Hepatocyte (in vitro differentiated cells): ENCODE data around the gene CHKA. TPM values are rescaled to one million over a fixed set of nuclear protein-coding genes. Genes with fewer than 3 reads are reported as not detected.

Source experiments
- DNase-seq: peaks from one replicate; pipeline ENCODE4 v3.0.0-alpha.2; 2016; ENCODE audit warnings: low spot score
- H2AFZ ChIP-seq: fragments of 200-600 bp; sonication (generic); 2 replicates; pipeline ENCODE4 v1.6.0; 2016; ENCODE audit warnings: antibody characterized with exemption, mild to moderate bottlenecking
- H3K27ac ChIP-seq: fragments of 200-600 bp; sonication (generic); 2 replicates; pipeline ENCODE4 v1.5.1; 2016; ENCODE audit warnings: mild to moderate bottlenecking
- H3K27me3 ChIP-seq: fragments of 200-600 bp; sonication (generic); 2 replicates; pipeline ENCODE4 v1.6.1; 2016
- H3K36me3 ChIP-seq: fragments of 200-600 bp; sonication (generic); replicated peaks from 2 replicates; pipeline ENCODE4 v1.5.1; 2016; ENCODE audit warnings: low read depth; ENCODE audit not compliant: insufficient read depth
- H3K4me1 ChIP-seq: fragments of 200-600 bp; sonication (generic); 2 replicates; pipeline ENCODE4 v1.5.1; 2016; ENCODE audit warnings: mild to moderate bottlenecking, moderate library complexity; ENCODE audit not compliant: insufficient read depth
- H3K4me2 ChIP-seq: fragments of 200-600 bp; sonication (generic); 2 replicates; pipeline ENCODE4 v1.6.0; 2016
- H3K4me3 ChIP-seq: fragments of 200-600 bp; sonication (generic); 2 replicates; pipeline ENCODE4 v1.5.1; 2016; ENCODE audit warnings: mild to moderate bottlenecking
- H3K79me2 ChIP-seq: fragments of 200-600 bp; sonication (generic); 2 replicates; pipeline ENCODE4 v1.6.0; 2017; ENCODE audit warnings: mild to moderate bottlenecking
- H3K9me2 ChIP-seq: fragments of 200-600 bp; sonication (generic); replicated peaks from 2 replicates; pipeline ENCODE4 v1.6.0; 2017; ENCODE audit warnings: mild to moderate bottlenecking; ENCODE audit not compliant: insufficient read depth
- H3K9me3 ChIP-seq: fragments of 200-600 bp; sonication (generic); 2 replicates; pipeline ENCODE4 v1.5.1; 2016; ENCODE audit warnings: low read depth, mild to moderate bottlenecking
- H4K20me1 ChIP-seq: fragments of 200-600 bp; sonication (generic); 2 replicates; pipeline ENCODE4 v1.6.0; 2016; ENCODE audit warnings: mild to moderate bottlenecking; ENCODE audit not compliant: insufficient read depth, poor library complexity, severe bottlenecking
- EZH2 ChIP-seq: fragments of 200-600 bp; sonication (generic); IDR thresholded peaks from 2 replicates; pipeline ENCODE4 v1.6.1; 2016; ENCODE audit warnings: antibody characterized with exemption, mild to moderate bottlenecking, borderline replicate concordance
- EZH2phosphoT487 ChIP-seq: fragments of 200-600 bp; sonication (generic); IDR thresholded peaks from one replicate; pipeline ENCODE4 v1.6.1; 2018; ENCODE audit warnings: antibody characterized with exemption, mild to moderate bottlenecking, low read depth, moderate library complexity; ENCODE audit not compliant: unreplicated experiment, severe bottlenecking
- WGBS: methylation state at CpG from one replicate; pipeline ENCODE4 v1.1.6; 2016; ENCODE audit warnings: low lambda C conversion rate; ENCODE audit errors: missing lambda C conversion rate; 5-methylcytosine and 5-hydroxymethylcytosine counted together
- polyA plus RNA-seq: library from polyadenylated mRNA; unstranded; fragments of >200 nt; fragmentation: Nextera tagmentation; extraction: Ambion mirVana; gene quantifications from 2 replicates; pipeline ENCODE4 v1.2.1, GENCODE V29; 2016
- total RNA-seq: library from RNA; depleted of rRNA; stranded (reverse); fragments of >200 nt; gene quantifications from 2 replicates; pipeline ENCODE4 v1.2.3, GENCODE V29; 2014
- TF ChIP-seq, protein P1 (sequence below): fragments of 200-600 bp; sonication (generic); IDR thresholded peaks from 2 replicates; pipeline ENCODE4 v1.5.1; 2016; ENCODE audit warnings: antibody characterized with exemption, mild to moderate bottlenecking; ENCODE audit not compliant: poor library complexity

CHKA gene
- total and polyA plus RNA-seq, 2 experiments from 2014 or later, result 70.0 to 117 TPM

DNA sequence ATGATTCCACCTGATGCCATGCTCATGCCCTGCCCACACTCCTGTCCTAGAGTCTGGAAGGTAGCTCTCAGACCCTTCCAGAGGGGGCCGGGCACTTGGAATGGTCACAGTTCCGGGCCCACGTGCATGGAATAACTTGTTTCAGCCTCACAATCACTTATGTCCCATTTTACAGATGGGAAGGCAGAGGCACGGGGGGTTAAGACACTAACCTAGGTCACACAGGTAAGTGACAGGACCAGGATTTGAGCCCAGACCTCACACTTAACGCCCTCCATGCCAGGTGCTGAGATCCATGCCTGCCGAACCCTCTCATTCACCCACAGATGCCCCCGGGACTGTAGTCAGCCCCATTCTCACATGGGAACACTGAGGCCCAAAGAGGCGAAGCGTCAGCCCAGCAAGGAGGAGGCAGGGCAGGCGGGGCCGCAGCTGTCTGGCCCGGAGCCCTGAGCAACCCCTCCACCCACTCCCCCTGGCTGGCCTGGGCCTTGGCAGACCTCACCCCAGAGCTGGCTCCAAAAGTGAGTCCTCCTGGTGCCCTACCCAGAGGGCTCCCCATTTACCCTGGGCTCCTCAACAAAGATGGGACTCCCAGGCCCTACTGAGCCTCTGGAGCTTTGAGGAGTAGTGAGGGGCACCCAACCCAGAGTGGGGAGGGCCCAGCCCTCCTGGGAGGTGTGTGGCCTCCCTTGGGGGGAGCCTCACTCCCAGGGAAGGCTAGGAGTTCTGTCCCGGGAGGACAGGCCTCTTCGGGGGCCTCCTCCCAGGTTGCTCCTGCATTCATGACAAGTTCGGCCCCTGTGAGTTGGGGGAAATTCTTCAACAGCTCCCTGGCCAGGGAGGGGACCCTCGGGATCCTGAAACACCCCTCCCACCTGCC is 113.4 kb downstream of the CHKA start:
- Histone ChIP-seq H2AFZ (no peak overlapping the region), H3K79me2 (no peaks in the 10 kb centered on the region), H3K4me1 (peaks cover 26% of the 10 kb centered on the region), H3K4me2 (no peak overlapping the region), H3K27ac (no peak overlapping the region), H3K27me3 (no peaks in the 10 kb centered on the region), H3K9me2 (no peaks in the 10 kb centered on the region), H4K20me1 (no peaks in the 10 kb centered on the region), H3K4me3 (no peak overlapping the region), H3K36me3 (no peaks in the 10 kb centered on the region), H3K9me3 (no peaks in the 10 kb centered on the region)
- no peak for TF ChIP-seq EZH2
- TF ChIP-seq EZH2phosphoT487, result no peak
- TF ChIP-seq, protein P1, sequence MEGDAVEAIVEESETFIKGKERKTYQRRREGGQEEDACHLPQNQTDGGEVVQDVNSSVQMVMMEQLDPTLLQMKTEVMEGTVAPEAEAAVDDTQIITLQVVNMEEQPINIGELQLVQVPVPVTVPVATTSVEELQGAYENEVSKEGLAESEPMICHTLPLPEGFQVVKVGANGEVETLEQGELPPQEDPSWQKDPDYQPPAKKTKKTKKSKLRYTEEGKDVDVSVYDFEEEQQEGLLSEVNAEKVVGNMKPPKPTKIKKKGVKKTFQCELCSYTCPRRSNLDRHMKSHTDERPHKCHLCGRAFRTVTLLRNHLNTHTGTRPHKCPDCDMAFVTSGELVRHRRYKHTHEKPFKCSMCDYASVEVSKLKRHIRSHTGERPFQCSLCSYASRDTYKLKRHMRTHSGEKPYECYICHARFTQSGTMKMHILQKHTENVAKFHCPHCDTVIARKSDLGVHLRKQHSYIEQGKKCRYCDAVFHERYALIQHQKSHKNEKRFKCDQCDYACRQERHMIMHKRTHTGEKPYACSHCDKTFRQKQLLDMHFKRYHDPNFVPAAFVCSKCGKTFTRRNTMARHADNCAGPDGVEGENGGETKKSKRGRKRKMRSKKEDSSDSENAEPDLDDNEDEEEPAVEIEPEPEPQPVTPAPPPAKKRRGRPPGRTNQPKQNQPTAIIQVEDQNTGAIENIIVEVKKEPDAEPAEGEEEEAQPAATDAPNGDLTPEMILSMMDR, result no peak
- WGBS, result 93% methylated on average over 16 of the region's 16 CpGs
- no peak for DNase-seq

DNA sequence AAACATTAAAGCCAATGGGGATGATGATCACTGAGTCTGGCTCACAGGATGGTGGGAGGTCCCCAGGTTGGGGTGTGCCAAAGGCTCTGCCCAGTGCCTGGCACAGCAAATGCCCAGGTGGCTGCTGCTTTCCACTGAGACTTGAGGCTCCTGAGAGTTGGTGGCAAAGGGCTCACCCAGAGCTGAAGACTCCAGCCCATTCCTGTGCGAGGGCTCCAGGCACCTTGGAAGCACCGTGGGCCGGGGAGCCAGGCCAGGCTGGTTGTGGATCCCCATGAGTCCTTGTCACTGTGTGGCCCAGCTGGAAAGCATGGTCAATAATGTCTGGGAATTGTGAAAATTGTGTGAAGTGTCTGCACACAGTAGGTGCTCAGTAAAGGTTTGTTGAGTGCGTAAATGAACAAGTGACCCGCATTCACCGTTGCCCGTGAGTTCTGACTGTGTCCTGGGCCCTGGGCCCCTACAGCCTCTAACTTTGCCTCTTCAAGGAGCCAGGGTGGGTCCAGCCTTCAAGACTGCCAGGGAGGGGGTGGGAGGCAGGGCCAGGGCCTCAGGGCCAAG is 114.5 kb downstream of the CHKA start:
- Histone ChIP-seq H3K9me2 (no peaks in the 10 kb centered on the region), H3K36me3 (no peaks in the 10 kb centered on the region), H3K4me1 (peaks cover 22% of the 10 kb centered on the region), H3K79me2 (no peaks in the 10 kb centered on the region), H3K4me3 (no peak overlapping the region), H4K20me1 (no peaks in the 10 kb centered on the region), H3K27me3 (no peaks in the 10 kb centered on the region), H3K9me3 (no peaks in the 10 kb centered on the region), H3K27ac (no peak overlapping the region), H3K4me2 (no peak overlapping the region), H2AFZ (no peak overlapping the region)
- WGBS, result 99% methylated on average over 7 of the region's 7 CpGs
- TF ChIP-seq EZH2 (no peak), EZH2phosphoT487 (no peak)
- TF ChIP-seq, protein P1, result no peak
- DNase-seq, result no peak

DNA sequence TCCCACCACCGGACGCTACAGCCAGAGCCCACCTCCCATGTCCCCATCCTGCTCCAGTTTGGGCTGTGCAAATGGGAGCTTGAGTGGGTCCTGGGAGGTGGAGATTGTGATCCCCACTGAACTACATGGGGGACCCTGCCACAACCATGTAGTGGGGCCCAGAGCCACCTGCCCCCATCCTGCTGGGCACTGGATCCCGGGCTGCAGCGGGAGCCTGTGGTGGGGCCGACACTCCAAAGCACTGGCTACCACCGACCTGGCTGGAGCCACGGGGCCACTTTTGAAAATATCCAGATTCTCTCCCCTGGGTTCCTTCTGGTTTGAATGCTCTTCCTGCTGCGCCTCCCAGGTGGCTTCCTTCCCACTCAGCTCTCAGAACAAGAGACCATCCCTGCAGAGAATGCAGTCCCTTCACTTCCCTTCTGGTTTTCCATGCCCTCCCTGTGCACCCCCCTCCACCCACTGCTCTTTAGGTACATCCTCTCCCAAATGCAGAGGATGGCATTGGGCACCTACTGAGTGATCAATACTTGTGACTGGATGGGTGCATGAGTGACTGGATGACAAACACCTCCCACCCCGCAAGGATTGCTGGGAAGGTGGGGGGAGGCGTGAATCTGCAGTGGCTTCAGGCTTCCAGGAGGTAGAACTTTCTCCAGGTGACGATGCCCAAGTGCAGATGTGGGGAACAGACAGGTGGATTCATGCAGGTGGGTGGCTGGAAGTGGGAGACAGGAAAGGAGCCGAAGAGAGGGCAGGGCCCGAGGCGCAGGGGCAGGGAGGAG is 116.4 kb downstream of the CHKA start:
- no peak for DNase-seq
- Histone ChIP-seq H3K79me2 (no peaks in the 10 kb centered on the region), H3K27me3 (no peaks in the 10 kb centered on the region), H3K9me3 (no peaks in the 10 kb centered on the region), H3K36me3 (no peaks in the 10 kb centered on the region), H3K4me3 (no peak overlapping the region), H3K4me1 (peaks cover 6% of the 10 kb centered on the region), H4K20me1 (no peaks in the 10 kb centered on the region), H3K27ac (no peak overlapping the region), H3K4me2 (peak overlapping the region; percentile 99), H3K9me2 (no peaks in the 10 kb centered on the region), H2AFZ (no peak overlapping the region)
- TF ChIP-seq EZH2phosphoT487 (no peak), EZH2 (no peak)
- TF ChIP-seq, protein P1, result no peak
- WGBS, result 87% methylated on average over 14 of the region's 14 CpGs
